Activated naive CD4-positive, alpha-beta T cell treated with anti-CD3 and anti-CD28 coated beads, Interleukin-2, amount 50 U/mL, for 24 hours (primary cell): ENCODE results near the gene RGN.

Experiments used
- H3K27ac Mint-ChIP-seq: one replicate; pipeline ENCODE4 v1.8.0; 2021; ENCODE audit warnings: mild to moderate bottlenecking, mixed read lengths
- H3K27me3 Mint-ChIP-seq: one replicate; pipeline ENCODE4 v1.8.0; 2021; ENCODE audit warnings: mixed read lengths
- H3K36me3 Mint-ChIP-seq: one replicate; pipeline ENCODE4 v1.8.0; 2021; ENCODE audit warnings: mixed read lengths
- H3K4me1 Mint-ChIP-seq: one replicate; pipeline ENCODE4 v1.8.0; 2021; ENCODE audit warnings: mixed read lengths
- H3K4me3 Mint-ChIP-seq: one replicate; pipeline ENCODE4 v1.8.0; 2021; ENCODE audit warnings: mild to moderate bottlenecking, mixed read lengths
- H3K9me3 Mint-ChIP-seq: one replicate; pipeline ENCODE4 v1.8.0; 2021; ENCODE audit warnings: mixed read lengths

The RGN gene

GRCh38 chrX:47078129-47079043 is at the start of gene RGN:
TSS of gene RGN (plus strand) at chrX:47078443. CDS start at chrX:47081145, 2,702 bp downstream.
- Mint-ChIP-seq H3K4me3 (no peak within 1 kb of the TSS), H3K36me3 (no peaks in the 10 kb centered on the region), H3K27ac (no peak within 1 kb of the TSS), H3K9me3 (no peaks in the 10 kb centered on the region), H3K27me3 (no peaks in the 10 kb centered on the region), H3K4me1 (no peaks in the 10 kb centered on the region)

GRCh38 chrX:47030339-47030738 is 47.9 kb upstream of the RGN start:
- Mint-ChIP-seq H3K4me1 (no peaks in the 10 kb centered on the region), H3K27ac (no peak overlapping the region), H3K9me3 (no peaks in the 10 kb centered on the region), H3K36me3 (no peaks in the 10 kb centered on the region), H3K27me3 (no peaks in the 10 kb centered on the region), H3K4me3 (no peak overlapping the region)

GRCh38 chrX:47047989-47048388 is 30.3 kb upstream of the RGN start:
- H3K27ac Mint-ChIP-seq, result no peak overlapping the region
- H3K9me3 Mint-ChIP-seq, result peaks cover 12% of the 10 kb centered on the region
- H3K27me3 Mint-ChIP-seq, result peaks cover 1% of the 10 kb centered on the region
- H3K36me3 Mint-ChIP-seq, result no peaks in the 10 kb centered on the region
- H3K4me3 Mint-ChIP-seq, result no peak overlapping the region
- no peaks in the 10 kb centered on the region for H3K4me1 Mint-ChIP-seq

GRCh38 chrX:47059142-47059874 is 18.9 kb upstream of the RGN start:
- Mint-ChIP-seq H3K27me3 (no peaks in the 10 kb centered on the region), H3K27ac (no peak overlapping the region), H3K4me1 (no peaks in the 10 kb centered on the region), H3K36me3 (no peaks in the 10 kb centered on the region), H3K4me3 (no peak overlapping the region), H3K9me3 (no peaks in the 10 kb centered on the region)

GRCh38 chrX:47060708-47061107 is 17.5 kb upstream of the RGN start:
- H3K9me3 Mint-ChIP-seq, result no peaks in the 10 kb centered on the region
- H3K27me3 Mint-ChIP-seq, result no peaks in the 10 kb centered on the region
- no peak overlapping the region for H3K4me3 Mint-ChIP-seq
- no peak overlapping the region for H3K27ac Mint-ChIP-seq
- no peaks in the 10 kb centered on the region for H3K4me1 Mint-ChIP-seq
- H3K36me3 Mint-ChIP-seq, result no peaks in the 10 kb centered on the region

- Mint-ChIP-seq H3K4me1 (no peaks in the 10 kb centered on the region), H3K27ac (no peak overlapping the region), H3K9me3 (no peaks in the 10 kb centered on the region), H3K27me3 (no peaks in the 10 kb centered on the region), H3K4me3 (no peak overlapping the region), H3K36me3 (no peaks in the 10 kb centered on the region)
Observed at GRCh38 chrX:47061238-47061919, 16.9 kb upstream of the RGN start.

- Mint-ChIP-seq H3K27ac (no peak overlapping the region), H3K36me3 (no peaks in the 10 kb centered on the region), H3K4me3 (no peak overlapping the region), H3K27me3 (no peaks in the 10 kb centered on the region), H3K4me1 (no peaks in the 10 kb centered on the region), H3K9me3 (no peaks in the 10 kb centered on the region)
Observed at GRCh38 chrX:47063179-47063578, 15.1 kb upstream of the RGN start.

- H3K4me1 Mint-ChIP-seq, result no peaks in the 10 kb centered on the region
- no peaks in the 10 kb centered on the region for H3K27me3 Mint-ChIP-seq
- H3K36me3 Mint-ChIP-seq, result no peaks in the 10 kb centered on the region
- no peak overlapping the region for H3K27ac Mint-ChIP-seq
- no peaks in the 10 kb centered on the region for H3K9me3 Mint-ChIP-seq
- H3K4me3 Mint-ChIP-seq, result no peak overlapping the region
Observed at GRCh38 chrX:47068214-47068613, 10.0 kb upstream of the RGN start.

- Mint-ChIP-seq H3K27ac (no peak overlapping the region), H3K27me3 (no peaks in the 10 kb centered on the region), H3K4me3 (no peak overlapping the region), H3K36me3 (no peaks in the 10 kb centered on the region), H3K9me3 (no peaks in the 10 kb centered on the region), H3K4me1 (no peaks in the 10 kb centered on the region)
Observed at GRCh38 chrX:47068720-47069119, 9.5 kb upstream of the RGN start.

- Mint-ChIP-seq H3K27me3 (no peaks in the 10 kb centered on the region), H3K36me3 (no peaks in the 10 kb centered on the region), H3K4me3 (no peak overlapping the region), H3K27ac (no peak overlapping the region), H3K9me3 (no peaks in the 10 kb centered on the region), H3K4me1 (no peaks in the 10 kb centered on the region)
Observed at GRCh38 chrX:47080215-47080914, 2.1 kb downstream of the RGN start.

GRCh38 chrX:47080915-47081236 is 2.6 kb downstream of the RGN start:
- Mint-ChIP-seq H3K27me3 (no peaks in the 10 kb centered on the region), H3K27ac (no peak overlapping the region), H3K36me3 (no peaks in the 10 kb centered on the region), H3K4me1 (no peaks in the 10 kb centered on the region), H3K4me3 (no peak overlapping the region), H3K9me3 (no peaks in the 10 kb centered on the region)

GRCh38 chrX:47091149-47091775 is 13.0 kb downstream of the RGN start:
- Mint-ChIP-seq H3K4me1 (peaks cover 15% of the 10 kb centered on the region), H3K4me3 (no peak overlapping the region), H3K36me3 (no peaks in the 10 kb centered on the region), H3K27ac (no peak overlapping the region), H3K27me3 (no peaks in the 10 kb centered on the region), H3K9me3 (no peaks in the 10 kb centered on the region)

- no peaks in the 10 kb centered on the region for H3K36me3 Mint-ChIP-seq
- no peak overlapping the region for H3K27ac Mint-ChIP-seq
- H3K4me1 Mint-ChIP-seq, result peaks cover 15% of the 10 kb centered on the region
- H3K4me3 Mint-ChIP-seq, result no peak overlapping the region
- no peaks in the 10 kb centered on the region for H3K9me3 Mint-ChIP-seq
- H3K27me3 Mint-ChIP-seq, result no peaks in the 10 kb centered on the region
Observed at GRCh38 chrX:47093248-47093647, 15.0 kb downstream of the RGN start.

- H3K4me1 Mint-ChIP-seq, result peaks cover 15% of the 10 kb centered on the region
- H3K4me3 Mint-ChIP-seq, result no peak overlapping the region
- H3K9me3 Mint-ChIP-seq, result no peaks in the 10 kb centered on the region
- H3K36me3 Mint-ChIP-seq, result no peaks in the 10 kb centered on the region
- no peak overlapping the region for H3K27ac Mint-ChIP-seq
- no peaks in the 10 kb centered on the region for H3K27me3 Mint-ChIP-seq
Observed at GRCh38 chrX:47093860-47094259, 15.6 kb downstream of the RGN start.

- Mint-ChIP-seq H3K9me3 (no peaks in the 10 kb centered on the region), H3K4me3 (no peak overlapping the region), H3K27ac (no peak overlapping the region), H3K4me1 (no peaks in the 10 kb centered on the region), H3K27me3 (no peaks in the 10 kb centered on the region), H3K36me3 (no peaks in the 10 kb centered on the region)
Observed at GRCh38 chrX:47097018-47097417, 18.8 kb downstream of the RGN start.
